NCI-H2196 (cell line): Measurements from ENCODE around the gene EPB41L2.

Source experiments
- DNase-seq: peaks from one replicate; lab custom pipeline; 2025; ENCODE audit not compliant: unreplicated experiment; lab: John Stamatoyannopoulos, UW

The EPB41L2 gene

GRCh38 chr6:130882370-130882769, 180.7 kb downstream of the EPB41L2 start:
- DNase-seq: no peak

- DNase-seq: no peak
Measured at GRCh38 chr6:130879826-130880225, 183.2 kb downstream of the EPB41L2 start.

- DNase-seq: no peak
Measured at GRCh38 chr6:130873746-130874145, 189.3 kb downstream of the EPB41L2 start.

GRCh38 chr6:130872250-130873095, 190.6 kb downstream of the EPB41L2 start:
- DNase-seq: peak; percentile 42

GRCh38 chr6:130870179-130870880, 192.7 kb downstream of the EPB41L2 start:
- DNase-seq: no peak

- DNase-seq: no peak
Measured at GRCh38 chr6:130869681-130870080, 193.4 kb downstream of the EPB41L2 start.

GRCh38 chr6:130865793-130866192, 197.3 kb downstream of the EPB41L2 start:
- DNase-seq: no peak

GRCh38 chr6:130864344-130864743, 198.7 kb downstream of the EPB41L2 start:
- DNase-seq: no peak

GRCh38 chr6:130863415-130864230, 199.4 kb downstream of the EPB41L2 start:
- DNase-seq: no peak

GRCh38 chr6:130862370-130862769, 200.7 kb downstream of the EPB41L2 start:
- no peak for DNase-seq

GRCh38 chr6:130859161-130859867, 203.7 kb downstream of the EPB41L2 start:
- no peak for DNase-seq

- no peak for DNase-seq
Measured at GRCh38 chr6:130858498-130859160, 204.4 kb downstream of the EPB41L2 start.

- no peak for DNase-seq
Measured at GRCh38 chr6:130858054-130858453, 205.0 kb downstream of the EPB41L2 start.

GRCh38 chr6:130853555-130854183, 209.4 kb downstream of the EPB41L2 start:
- DNase-seq: no peak

GRCh38 chr6:130852844-130853554, 210.0 kb downstream of the EPB41L2 start:
- DNase-seq: no peak

GRCh38 chr6:130851026-130851425, 212.0 kb downstream of the EPB41L2 start:
- DNase-seq: no peak

GRCh38 chr6:130849594-130849993, 213.5 kb downstream of the EPB41L2 start:
- no peak for DNase-seq

- no peak for DNase-seq
Measured at GRCh38 chr6:130848945-130849344, 214.1 kb downstream of the EPB41L2 start.
